Measurements from ENCODE around the gene SNRNP35.
A peak's percentile ranks its signal among the peaks of the same experiment; 100 is the strongest.
"Not testable (repeated sequence)": the region's sequence is repeated elsewhere in the genome, so short reads cannot be mapped to it uniquely, and the experiment has no call there.

The SNRNP35 gene

GRCh38 chr12:123449856-123450255 lies 8.1 kb upstream of the SNRNP35 start:
- DNase-seq: no peak

GRCh38 chr12:123450636-123451035 lies 7.3 kb upstream of the SNRNP35 start:
- no peak for DNase-seq

GRCh38 chr12:123452276-123452550 lies 5.7 kb upstream of the SNRNP35 start:
- DNase-seq: not testable (repeated sequence)

- DNase-seq: no peak
Measured at GRCh38 chr12:123453165-123453564, 4.8 kb upstream of the SNRNP35 start.

- not testable (repeated sequence) for DNase-seq
Measured at GRCh38 chr12:123463174-123463573, 5.2 kb downstream of the SNRNP35 start.

- DNase-seq: no peak
Measured at GRCh38 chr12:123465084-123465483, 7.1 kb downstream of the SNRNP35 start.

GRCh38 chr12:123468786-123469185 lies 10.8 kb downstream of the SNRNP35 start:
- no peak for DNase-seq

- DNase-seq: no peak
Measured at GRCh38 chr12:123469978-123470377, 12.0 kb downstream of the SNRNP35 start.

- DNase-seq: no peak
Measured at GRCh38 chr12:123471374-123472068, 13.6 kb downstream of the SNRNP35 start.

- no peak for DNase-seq
Measured at GRCh38 chr12:123472438-123472849, 14.5 kb downstream of the SNRNP35 start.

GRCh38 chr12:123474485-123475245 lies 16.7 kb downstream of the SNRNP35 start:
- DNase-seq: peak; percentile 51

- no peak for DNase-seq
Measured at GRCh38 chr12:123475246-123475703, 17.3 kb downstream of the SNRNP35 start.

GRCh38 chr12:123478069-123478468 lies 20.1 kb downstream of the SNRNP35 start:
- DNase-seq: no peak

- DNase-seq: no peak
Measured at GRCh38 chr12:123478762-123479161, 20.8 kb downstream of the SNRNP35 start.

- DNase-seq: no peak
Measured at GRCh38 chr12:123479442-123480180, 21.7 kb downstream of the SNRNP35 start.

- DNase-seq: not testable (repeated sequence)
Measured at GRCh38 chr12:123481251-123481650, 23.3 kb downstream of the SNRNP35 start.

- no peak for DNase-seq
Measured at GRCh38 chr12:123482876-123483275, 24.9 kb downstream of the SNRNP35 start.

GRCh38 chr12:123483602-123484248 lies 25.8 kb downstream of the SNRNP35 start:
- DNase-seq: peak; percentile 46

- no peak for DNase-seq
Measured at GRCh38 chr12:123485756-123486155, 27.8 kb downstream of the SNRNP35 start.

GRCh38 chr12:123487428-123487827 lies 29.5 kb downstream of the SNRNP35 start:
- DNase-seq: no peak

GRCh38 chr12:123488539-123489230 lies 30.7 kb downstream of the SNRNP35 start:
- DNase-seq: no peak

GRCh38 chr12:123489580-123489979 lies 31.6 kb downstream of the SNRNP35 start:
- no peak for DNase-seq

GRCh38 chr12:123490089-123490488 lies 32.1 kb downstream of the SNRNP35 start:
- DNase-seq: no peak
